Kidney (tissue), 14 donors: ENCODE data around the gene HSP90AA1. TPM values are rescaled to one million over a fixed set of nuclear protein-coding genes. Genes with fewer than 3 reads are reported as not detected.

ENCODE experiments used
- DNase-seq, 5 donors: peaks; one replicate each; pipeline ENCODE4 v3.0.0-alpha.2; 2013 to 2020
- FAIRE-seq: peaks from 2 replicates; lab custom pipeline; 2012; peaks lifted over from hg19 to GRCh38; lab: Jason Lieb, UNC
- H3K27ac ChIP-seq, 2 donors: one replicate each; pipeline ENCODE4 v1.7.0; 2013; ENCODE audit warnings: low read depth in 2 of 2, low read length in 2 of 2, inconsistent platforms in 1 of 2
- H3K27me3 ChIP-seq: one replicate; pipeline ENCODE4 v1.7.1; 2013; ENCODE audit warnings: low read length, inconsistent platforms; ENCODE audit not compliant: control insufficient read depth, insufficient read depth
- H3K36me3 ChIP-seq, 3 donors: one replicate each; pipeline versions ENCODE4 v1.7.0 to v1.7.1; 2013; ENCODE audit warnings: low read length in 3 of 3, control low read depth in 1 of 3, inconsistent platforms in 1 of 3; ENCODE audit not compliant: insufficient read depth in 3 of 3, control insufficient read depth in 2 of 3
- H3K4me1 ChIP-seq, 3 donors: one replicate each; pipeline versions ENCODE4 v1.7.0 to v1.7.1; 2013; ENCODE audit warnings: low read length in 3 of 3, inconsistent platforms in 1 of 3, low read depth in 1 of 3; ENCODE audit not compliant: control insufficient read depth in 2 of 3, insufficient read depth in 2 of 3
- H3K4me3 ChIP-seq, 3 donors: one replicate each; pipeline versions ENCODE4 v1.7.0 to v1.8.1; 2013; ENCODE audit warnings: low read length in 3 of 3, control low read depth in 1 of 3, inconsistent platforms in 1 of 3
- H3K9ac ChIP-seq, 3 donors: one replicate each; pipeline versions ENCODE4 v1.7.0 to v1.7.1; 2013; ENCODE audit warnings: low read length in 3 of 3, control low read depth in 1 of 3, inconsistent platforms in 1 of 3
- H3K9me3 ChIP-seq, 3 donors: one replicate each; pipeline versions ENCODE4 v1.7.0 to v1.7.1; 2013; ENCODE audit warnings: low read length in 3 of 3, control low read depth in 1 of 3, inconsistent platforms in 1 of 3; ENCODE audit not compliant: control insufficient read depth in 2 of 3, insufficient read depth in 1 of 3
- intact Hi-C: fragments of 100-400 bp; cut with DNase I; formaldehyde crosslinking; loops from one replicate; pipeline ENCODE4 v1.11.1; 2022
- polyA plus RNA-seq: library from polyadenylated mRNA; stranded (reverse); fragments of 350-450 nt; fragmentation: Illumina TruSeq; extraction: RNeasy Lipid Tissue Mini Kit (QIAGEN cat#74804); gene quantifications from one replicate; pipeline ENCODE4 v1.2.3, GENCODE V29; 2014; ENCODE audit warnings: low read depth, low replicate concordance; ENCODE audit not compliant: insufficient read depth
- total RNA-seq: library from RNA; stranded (reverse); fragmentation: NEBNext Ultra II Directional; extraction: Animal tissue kit (Norgen Biotek cat#: 25700); gene quantifications from one replicate; pipeline ENCODE4 v1.2.1, GENCODE V29; 2021
- TF ChIP-seq, protein P1 (sequence below): IDR thresholded peaks from 3 replicates; pipeline ENCODE4 v1.5.1; 2012; ENCODE audit warnings: mild to moderate bottlenecking, moderate library complexity, borderline replicate concordance; ENCODE audit not compliant: insufficient read depth; ENCODE audit errors: extremely low read depth
- donor health status: control.
- donor health status: control.
- donor health status: control.
- donor health status: control.
- donor health status: control.
- donor health status: DM: yes; HTN: yes; CAD: no.
- donor health status: Normal renal cell carcinoma (clear cell type).

The HSP90AA1 gene
- total and polyA plus RNA-seq, 2 donors from 2014 or later: 409 to 455 TPM

DNA sequence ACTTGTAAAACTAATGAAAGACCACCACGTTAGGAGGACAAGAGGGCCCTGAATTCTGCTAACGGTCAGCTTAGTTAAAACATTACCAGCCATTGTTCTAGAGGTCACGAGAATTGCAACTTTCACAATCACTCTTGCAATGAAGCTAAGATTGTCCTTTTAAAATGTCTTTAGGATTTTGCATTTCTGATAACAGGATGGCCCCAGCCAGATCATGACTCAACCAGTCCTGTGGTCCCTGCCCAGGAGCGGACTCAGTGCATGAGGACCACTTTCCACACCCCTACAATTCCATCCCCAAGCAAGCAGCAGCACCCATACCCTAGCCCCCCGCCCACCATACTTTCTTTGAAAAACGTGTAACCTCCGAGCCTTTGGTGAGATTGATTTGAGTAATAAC lies 28.7 kb downstream of the HSP90AA1 start:
- no peak overlapping the region for H3K27ac ChIP-seq
- no peak for DNase-seq
- TF ChIP-seq, protein P1, sequence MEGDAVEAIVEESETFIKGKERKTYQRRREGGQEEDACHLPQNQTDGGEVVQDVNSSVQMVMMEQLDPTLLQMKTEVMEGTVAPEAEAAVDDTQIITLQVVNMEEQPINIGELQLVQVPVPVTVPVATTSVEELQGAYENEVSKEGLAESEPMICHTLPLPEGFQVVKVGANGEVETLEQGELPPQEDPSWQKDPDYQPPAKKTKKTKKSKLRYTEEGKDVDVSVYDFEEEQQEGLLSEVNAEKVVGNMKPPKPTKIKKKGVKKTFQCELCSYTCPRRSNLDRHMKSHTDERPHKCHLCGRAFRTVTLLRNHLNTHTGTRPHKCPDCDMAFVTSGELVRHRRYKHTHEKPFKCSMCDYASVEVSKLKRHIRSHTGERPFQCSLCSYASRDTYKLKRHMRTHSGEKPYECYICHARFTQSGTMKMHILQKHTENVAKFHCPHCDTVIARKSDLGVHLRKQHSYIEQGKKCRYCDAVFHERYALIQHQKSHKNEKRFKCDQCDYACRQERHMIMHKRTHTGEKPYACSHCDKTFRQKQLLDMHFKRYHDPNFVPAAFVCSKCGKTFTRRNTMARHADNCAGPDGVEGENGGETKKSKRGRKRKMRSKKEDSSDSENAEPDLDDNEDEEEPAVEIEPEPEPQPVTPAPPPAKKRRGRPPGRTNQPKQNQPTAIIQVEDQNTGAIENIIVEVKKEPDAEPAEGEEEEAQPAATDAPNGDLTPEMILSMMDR: no peak
- no peak overlapping the region for H3K9ac ChIP-seq
- no peak overlapping the region for H3K4me3 ChIP-seq
- no peaks in the 10 kb centered on the region for H3K9me3 ChIP-seq
- intact Hi-C loops: no loop called here
- no peaks in the 10 kb centered on the region for H3K27me3 ChIP-seq
- FAIRE-seq: no peak
- peaks cover 0 to 3% (median 0%) of the 10 kb centered on the region in 3 donors for H3K4me1 ChIP-seq
- peaks cover 0 to 2% (median 0%) of the 10 kb centered on the region in 3 donors for H3K36me3 ChIP-seq

DNA sequence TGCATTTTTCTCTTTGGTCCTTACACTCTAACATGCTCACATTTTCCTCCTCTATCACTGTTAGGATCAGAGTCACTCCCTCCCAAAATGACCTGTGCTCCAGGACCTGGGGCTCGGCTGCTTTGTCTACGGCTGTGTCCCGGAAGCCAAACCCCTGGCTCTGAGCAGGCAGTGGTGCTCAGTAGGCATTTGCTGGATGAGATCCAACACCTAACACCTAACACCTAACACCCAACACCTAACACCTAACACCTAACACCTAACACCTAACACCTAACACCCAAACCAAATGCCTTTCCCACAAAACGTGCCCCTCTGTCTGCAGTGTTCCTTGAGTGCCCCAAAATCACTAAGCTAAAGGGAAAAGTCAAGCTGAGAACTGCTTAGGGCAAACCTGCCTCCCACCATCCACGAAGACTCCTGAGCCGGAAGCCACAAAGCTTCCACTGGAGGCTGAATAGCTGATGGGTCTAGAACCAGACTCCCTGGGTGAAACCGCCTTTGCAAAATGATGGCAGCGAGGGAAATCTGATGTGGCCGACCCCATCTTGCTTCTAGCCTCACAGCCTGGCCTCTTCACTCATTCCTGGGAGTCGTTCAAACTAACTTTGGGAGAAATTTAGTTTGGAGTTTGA lies 29.2 kb downstream of the HSP90AA1 start:
- DNase-seq (peak in 1 of 5 donors; percentile 23), FAIRE-seq (no peak)
- TF ChIP-seq, protein P1: no peak
- peaks cover 0 to 3% (median 0%) of the 10 kb centered on the region in 3 donors for H3K4me1 ChIP-seq
- intact Hi-C loops: no loop called here
- peaks cover 0 to 2% (median 0%) of the 10 kb centered on the region in 3 donors for H3K36me3 ChIP-seq
- H3K27me3 ChIP-seq: no peaks in the 10 kb centered on the region
- H3K9me3 ChIP-seq: no peaks in the 10 kb centered on the region
- H3K4me3 ChIP-seq: no peak overlapping the region
- H3K27ac ChIP-seq: no peak overlapping the region
- H3K9ac ChIP-seq: no peak overlapping the region

DNA sequence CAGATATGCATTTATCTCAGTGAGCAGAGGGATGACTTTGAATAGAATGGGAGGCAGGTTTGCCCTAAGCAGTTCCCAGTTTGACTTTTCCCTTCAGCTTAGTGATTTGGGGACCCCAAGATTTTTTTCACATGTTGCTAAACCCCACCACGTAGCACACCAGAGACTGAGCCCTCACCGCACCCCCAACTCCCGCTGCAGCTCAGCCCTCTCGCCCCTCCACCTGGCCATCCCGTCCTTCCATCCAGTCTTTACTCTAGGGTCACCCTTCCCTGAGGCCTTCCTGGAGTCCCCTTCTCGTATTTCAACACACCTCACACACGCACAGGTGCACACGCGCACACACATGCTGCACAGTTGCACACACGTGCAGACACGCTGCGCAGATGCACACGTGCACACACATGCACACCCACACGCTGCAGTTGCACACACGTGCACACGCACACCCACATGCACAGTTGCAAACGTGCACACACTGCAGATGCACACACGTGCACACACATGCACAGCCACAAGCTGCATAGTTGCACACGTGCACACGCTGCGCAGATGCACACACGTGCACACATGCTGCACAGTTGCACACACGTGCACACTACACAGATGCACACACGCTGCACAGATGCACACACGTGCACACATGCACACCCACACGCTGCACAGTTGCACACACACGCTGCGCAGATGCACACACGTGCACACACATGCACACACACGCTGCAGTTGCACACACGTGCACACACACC lies 30.0 kb downstream of the HSP90AA1 start:
- no peak overlapping the region for H3K9ac ChIP-seq
- H3K27ac ChIP-seq: no peak overlapping the region
- no peak for FAIRE-seq
- H3K36me3 ChIP-seq: peaks cover 0 to 2% (median 0%) of the 10 kb centered on the region in 3 donors
- no peaks in the 10 kb centered on the region for H3K27me3 ChIP-seq
- peaks cover 0 to 3% (median 0%) of the 10 kb centered on the region in 3 donors for H3K4me1 ChIP-seq
- no peak overlapping the region for H3K4me3 ChIP-seq
- DNase-seq: peak in 1 of 5 donors; percentile 46
- H3K9me3 ChIP-seq: no peaks in the 10 kb centered on the region
- TF ChIP-seq, protein P1: no peak
- intact Hi-C loops: no loop called here
